Esophagus squamous epithelium (tissue), 5 donors: ENCODE results near the gene C11orf16. TPM values are rescaled to one million over a fixed set of nuclear protein-coding genes. Genes with fewer than 3 reads are reported as not detected.

Source experiments
- DNase-seq: peaks from one replicate; lab custom pipeline; 2025; lab: John Stamatoyannopoulos, UW
- H3K27ac ChIP-seq, 4 donors: fragments of 200-600 bp; sonication (generic); one replicate each; pipeline ENCODE4 v1.5.1; 2016 to 2019; ENCODE audit warnings: mild to moderate bottlenecking in 1 of 4
- H3K27me3 ChIP-seq, 4 donors: fragments of 200-600 bp; sonication (generic); 1 replicate in 3 of 4; 2 replicates in 1 of 4; pipeline versions ENCODE4 v1.5.1 to v1.6.0; 2017 to 2021; ENCODE audit warnings: antibody characterized with exemption in 1 of 4
- H3K36me3 ChIP-seq, 3 donors: fragments of 200-600 bp; sonication (generic); one replicate each; pipeline ENCODE4 v1.5.1; 2016 to 2019
- H3K4me1 ChIP-seq, 3 donors: fragments of 200-600 bp; sonication (generic); one replicate each; pipeline ENCODE4 v1.5.1; 2017 to 2019
- H3K4me3 ChIP-seq, 4 donors: fragments of 200-600 bp; sonication (generic); 1 replicate in 3 of 4; 2 replicates in 1 of 4; pipeline ENCODE4 v1.5.1; 2016 to 2019; ENCODE audit warnings: mild to moderate bottlenecking in 2 of 4, moderate library complexity in 1 of 4
- H3K9me3 ChIP-seq, 3 donors: fragments of 200-600 bp; sonication (generic); one replicate each; pipeline ENCODE4 v1.5.1; 2016 to 2019
- POLR2A ChIP-seq, 4 donors: fragments of 450-650 bp; IDR thresholded peaks; one replicate each; pipeline ENCODE4 v1.6.1; 2017; ENCODE audit warnings: antibody characterized with exemption in 4 of 4, mild to moderate bottlenecking in 4 of 4, moderate library complexity in 3 of 4
- whole genome bisulfite sequencing, 2 donors: methylation state at CpG; one replicate each; pipeline ENCODE4 v1.1.5; 2018; 5-methylcytosine and 5-hydroxymethylcytosine counted together
- intact Hi-C: fragments of 100-400 bp; cut with DNase I; formaldehyde crosslinking; loops from one replicate; pipeline ENCODE4 v1.15.0; 2022
- total RNA-seq, 4 donors: library from RNA; depleted of rRNA; stranded (reverse); fragments of >200 nt; gene quantifications; one replicate each; pipeline ENCODE4 v1.1.0, GENCODE V29; 2016
- TF ChIP-seq, protein P1 (sequence below), 6 experiments: fragments of 450-650 bp in 4 of 6; fragments of 200-600 bp in 2 of 6; sonication (generic) in 2 of 6; IDR thresholded peaks; one replicate each; pipeline ENCODE4 v1.5.1; 2016 to 2019; ENCODE audit warnings: antibody characterized with exemption in 6 of 6, mild to moderate bottlenecking in 4 of 6, moderate library complexity in 4 of 6
- donor health status: DM: yes; HTN: yes; CAD: no.

Gene C11orf16
- total RNA-seq, 4 donors from 2014 or later: not detected

DNA sequence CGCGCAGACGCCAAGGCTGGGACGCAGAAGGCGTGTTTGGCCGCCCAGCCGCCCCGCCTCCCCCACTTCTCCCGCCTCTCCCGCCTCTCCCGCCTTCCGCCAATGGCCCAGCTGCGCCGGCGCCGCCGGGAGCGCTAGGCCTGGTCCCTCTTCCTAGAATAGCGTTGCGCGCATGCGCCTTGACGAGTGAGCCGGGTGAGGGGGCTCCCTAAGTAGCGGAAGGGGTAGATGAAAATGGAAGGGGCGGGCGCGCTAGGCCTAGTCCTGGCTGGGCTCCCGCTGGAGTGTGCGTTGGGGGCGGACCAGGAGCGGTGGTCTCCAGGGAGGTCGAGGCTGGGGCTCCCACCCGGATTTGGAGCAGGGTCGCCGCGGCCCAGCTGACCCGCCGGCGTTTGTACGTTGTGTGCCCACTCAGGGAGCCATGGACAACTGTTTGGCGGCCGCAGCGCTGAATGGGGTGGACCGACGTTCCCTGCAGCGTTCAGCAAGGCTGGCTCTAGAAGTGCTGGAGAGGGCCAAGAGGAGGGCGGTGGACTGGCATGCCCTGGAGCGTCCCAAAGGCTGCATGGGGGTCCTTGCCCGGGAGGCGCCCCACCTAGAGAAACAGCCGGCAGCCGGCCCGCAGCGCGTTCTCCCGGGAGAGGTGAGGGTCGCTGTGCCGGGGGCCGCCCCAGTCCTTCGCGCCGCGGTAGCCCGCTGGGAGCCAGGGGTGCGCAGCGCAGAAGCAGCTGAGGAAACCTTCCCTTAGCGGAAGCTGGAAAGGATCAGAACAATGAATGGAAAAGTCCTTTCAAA lies 21.5 kb downstream of the C11orf16 start, which contains the start of gene AKIP1:
TSS of gene AKIP1 (plus strand) at position 161 of the 795 bp plus-strand sequence. CDS start at position 422, 261 bp downstream.
- Histone ChIP-seq H3K27ac (peak within 1 kb of the TSS; percentile 92 to 97 (median 96)), H3K9me3 (no peaks in the 10 kb centered on the region)
- intact Hi-C loops: no loop called here

DNA sequence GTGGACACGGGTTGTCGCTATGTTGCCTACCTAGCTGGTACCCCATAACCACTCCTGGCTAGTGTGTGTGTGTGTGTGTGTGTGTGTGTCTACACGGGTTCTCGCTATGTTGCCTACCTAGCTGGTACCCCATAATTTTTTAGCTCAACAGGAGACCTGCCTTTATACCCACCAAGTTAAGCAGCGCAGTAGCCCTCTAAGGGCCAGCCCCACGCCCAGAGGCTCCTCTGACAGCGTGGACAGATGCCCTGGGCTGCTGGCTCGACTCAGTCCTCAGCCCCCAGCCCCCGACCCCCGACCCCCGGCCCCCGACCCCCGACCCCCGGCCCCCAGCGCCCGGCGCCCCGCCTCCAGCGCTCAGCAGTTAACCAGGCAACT lies 22.1 kb downstream of the C11orf16 start:
- peak overlapping the region; percentile 92 to 97 (median 96) for H3K27ac ChIP-seq
- TF ChIP-seq, protein P1, sequence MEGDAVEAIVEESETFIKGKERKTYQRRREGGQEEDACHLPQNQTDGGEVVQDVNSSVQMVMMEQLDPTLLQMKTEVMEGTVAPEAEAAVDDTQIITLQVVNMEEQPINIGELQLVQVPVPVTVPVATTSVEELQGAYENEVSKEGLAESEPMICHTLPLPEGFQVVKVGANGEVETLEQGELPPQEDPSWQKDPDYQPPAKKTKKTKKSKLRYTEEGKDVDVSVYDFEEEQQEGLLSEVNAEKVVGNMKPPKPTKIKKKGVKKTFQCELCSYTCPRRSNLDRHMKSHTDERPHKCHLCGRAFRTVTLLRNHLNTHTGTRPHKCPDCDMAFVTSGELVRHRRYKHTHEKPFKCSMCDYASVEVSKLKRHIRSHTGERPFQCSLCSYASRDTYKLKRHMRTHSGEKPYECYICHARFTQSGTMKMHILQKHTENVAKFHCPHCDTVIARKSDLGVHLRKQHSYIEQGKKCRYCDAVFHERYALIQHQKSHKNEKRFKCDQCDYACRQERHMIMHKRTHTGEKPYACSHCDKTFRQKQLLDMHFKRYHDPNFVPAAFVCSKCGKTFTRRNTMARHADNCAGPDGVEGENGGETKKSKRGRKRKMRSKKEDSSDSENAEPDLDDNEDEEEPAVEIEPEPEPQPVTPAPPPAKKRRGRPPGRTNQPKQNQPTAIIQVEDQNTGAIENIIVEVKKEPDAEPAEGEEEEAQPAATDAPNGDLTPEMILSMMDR (IDR thresholded peaks at IDR 0.05): no peak
- TF ChIP-seq POLR2A (IDR thresholded peaks at IDR 0.05): no peak
- H3K4me1 ChIP-seq: peaks cover 6 to 77% (median 45%) of the 10 kb centered on the region in 3 donors
- H3K4me3 ChIP-seq: peak overlapping the region; percentile 92 to 96 (median 94)
- H3K9me3 ChIP-seq: no peaks in the 10 kb centered on the region
- 0% methylated on average over 3 of the region's 19 CpGs for WGBS, 2 donors
- H3K36me3 ChIP-seq: no peaks in the 10 kb centered on the region
- no peaks in the 10 kb centered on the region for H3K27me3 ChIP-seq
- DNase-seq: no peak
- intact Hi-C loops: no loop called here

More for the DNA sequence above, 21.5 kb downstream of the C11orf16 start, which contains the start of gene AKIP1:
- H3K4me3 ChIP-seq: peak within 1 kb of the TSS; percentile 92 to 96 (median 94)
- TF ChIP-seq POLR2A (IDR thresholded peaks at IDR 0.05): peak in 3 of 4 donors; percentile 18 to 61 (median 59)
- TF ChIP-seq, protein P1 (IDR thresholded peaks at IDR 0.05): peak in 2 of 6 experiments; percentile 6 to 19
- peak; percentile 56 for DNase-seq
- no peaks in the 10 kb centered on the region for H3K27me3 ChIP-seq
- H3K4me1 ChIP-seq: peaks cover 2 to 71% (median 42%) of the 10 kb centered on the region in 3 donors
- peaks cover 0 to 5% (median 4%) of the 10 kb centered on the region in 3 donors for H3K36me3 ChIP-seq
- WGBS, 2 donors: 5% methylated on average over 8 of the region's 68 CpGs; no CpG with 5 or more reads in 1 of the 2 donors

DNA sequence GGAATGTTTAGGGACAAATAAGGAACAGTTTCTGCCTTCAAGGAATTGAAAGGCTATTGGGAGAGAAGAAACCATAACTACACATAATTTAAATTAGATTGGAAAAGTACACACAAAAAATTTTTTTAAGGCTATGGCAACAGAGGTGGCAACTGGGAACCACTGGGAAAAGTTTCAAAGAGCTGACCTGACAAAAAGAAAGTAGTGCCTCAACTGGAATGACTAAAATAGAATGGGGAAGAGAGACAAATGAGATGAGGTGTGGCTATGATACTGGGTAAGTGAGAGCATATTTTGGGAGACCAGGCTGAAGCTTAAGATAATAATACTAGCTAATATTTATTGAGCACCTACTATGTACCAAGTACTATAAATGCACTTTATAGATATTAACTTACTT lies 24.6 kb downstream of the C11orf16 start:
- Histone ChIP-seq H3K4me1 (peaks cover 6 to 65% (median 27%) of the 10 kb centered on the region in 3 donors), H3K27me3 (no peaks in the 10 kb centered on the region), H3K4me3 (no peak overlapping the region), H3K36me3 (no peaks in the 10 kb centered on the region), H3K27ac (peak overlapping the region in 3 of 4 donors; percentile 11 to 63 (median 50)), H3K9me3 (no peaks in the 10 kb centered on the region)
- DNase-seq: no peak
- intact Hi-C loops: no loop called here
- TF ChIP-seq POLR2A (IDR thresholded peaks at IDR 0.05): no peak
- TF ChIP-seq, protein P1 (IDR thresholded peaks at IDR 0.05): no peak

DNA sequence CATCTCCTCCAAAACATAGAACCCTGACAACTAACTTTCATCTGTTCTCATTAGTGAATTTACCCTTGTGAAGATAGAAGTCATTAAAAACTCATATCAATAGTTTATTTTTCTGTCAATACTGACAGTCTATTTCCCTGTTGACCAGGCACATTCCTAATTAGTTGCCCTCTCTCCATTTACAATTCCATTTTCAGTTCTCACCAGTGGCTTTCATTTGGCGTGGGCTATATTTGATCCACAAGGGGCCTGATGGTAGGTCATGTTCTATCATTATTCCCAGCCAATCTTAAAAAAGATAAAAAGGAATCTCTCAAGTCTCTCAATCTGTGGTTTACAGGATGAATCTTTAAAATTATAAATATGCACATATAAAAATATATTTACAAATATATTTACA lies 25.6 kb downstream of the C11orf16 start:
- Histone ChIP-seq H3K4me3 (no peak overlapping the region), H3K9me3 (no peaks in the 10 kb centered on the region), H3K27ac (peak overlapping the region in 3 of 4 donors; percentile 21 to 63 (median 50)), H3K36me3 (no peaks in the 10 kb centered on the region), H3K4me1 (peaks cover 6 to 57% (median 23%) of the 10 kb centered on the region in 3 donors), H3K27me3 (no peaks in the 10 kb centered on the region)
- no peak for DNase-seq
- no peak for TF ChIP-seq POLR2A (IDR thresholded peaks at IDR 0.05)
- TF ChIP-seq, protein P1 (IDR thresholded peaks at IDR 0.05): no peak
- intact Hi-C loops: no loop called here
- 73 to 75% methylated on average over 1 of the region's 1 CpG for WGBS, 2 donors
